Fibroblast of upper back skin (primary cell): ENCODE results near the gene FCHSD2.

Source experiments
- DNase-seq: peaks from one replicate; pipeline ENCODE4 v3.0.0-alpha.2; 2013

The FCHSD2 gene

GRCh38 chr11:73171436-73172161 lies 29.5 kb upstream of the FCHSD2 start:
- no peak for DNase-seq

GRCh38 chr11:73170140-73170539 lies 28.0 kb upstream of the FCHSD2 start:
- no peak for DNase-seq

GRCh38 chr11:73168925-73169579 lies 26.9 kb upstream of the FCHSD2 start:
- no peak for DNase-seq

- no peak for DNase-seq
Measured at GRCh38 chr11:73167363-73167954, 25.3 kb upstream of the FCHSD2 start.

DNA sequence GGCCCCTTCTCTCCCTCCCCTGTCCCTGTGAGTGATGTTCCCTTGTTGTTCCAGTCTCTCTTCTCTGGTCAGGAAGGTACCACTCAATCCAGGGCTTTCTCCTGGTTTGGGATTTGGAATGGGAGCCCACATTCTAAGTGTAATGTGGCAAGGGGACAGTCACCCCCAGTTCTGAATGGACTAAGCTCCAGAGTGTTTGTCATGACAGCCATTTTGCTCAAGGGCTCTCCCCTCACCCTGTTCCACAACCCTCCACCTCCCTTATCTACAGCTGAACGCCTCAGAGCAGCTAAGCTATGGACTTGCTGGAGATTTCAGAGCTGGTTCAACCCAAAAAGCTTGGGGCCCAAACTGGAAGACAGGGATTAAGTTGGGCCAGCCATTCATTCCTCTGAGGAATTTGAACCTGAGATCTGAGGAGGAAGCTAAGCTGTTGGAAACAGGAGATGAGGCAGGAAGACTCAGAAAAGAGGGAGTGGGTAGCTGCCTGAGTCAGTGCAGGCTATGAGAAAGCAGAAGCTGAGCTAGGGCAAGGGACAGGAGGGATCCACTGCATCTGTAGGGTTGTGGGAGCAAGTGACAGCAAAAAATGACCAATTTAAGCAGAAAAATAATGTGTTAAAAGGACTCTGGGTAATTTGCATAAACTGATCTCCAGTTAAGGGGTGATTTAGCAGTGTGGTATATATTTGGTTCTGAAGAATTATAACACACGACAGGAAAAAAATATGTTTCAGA lies 22.9 kb upstream of the FCHSD2 start:
- no peak for DNase-seq

GRCh38 chr11:73163638-73164174 lies 21.6 kb upstream of the FCHSD2 start:
- DNase-seq = no peak

- DNase-seq = no peak
Measured at GRCh38 chr11:73162196-73162740, 20.1 kb upstream of the FCHSD2 start.

- no peak for DNase-seq
Measured at GRCh38 chr11:73160005-73160760, 18.1 kb upstream of the FCHSD2 start.

DNA sequence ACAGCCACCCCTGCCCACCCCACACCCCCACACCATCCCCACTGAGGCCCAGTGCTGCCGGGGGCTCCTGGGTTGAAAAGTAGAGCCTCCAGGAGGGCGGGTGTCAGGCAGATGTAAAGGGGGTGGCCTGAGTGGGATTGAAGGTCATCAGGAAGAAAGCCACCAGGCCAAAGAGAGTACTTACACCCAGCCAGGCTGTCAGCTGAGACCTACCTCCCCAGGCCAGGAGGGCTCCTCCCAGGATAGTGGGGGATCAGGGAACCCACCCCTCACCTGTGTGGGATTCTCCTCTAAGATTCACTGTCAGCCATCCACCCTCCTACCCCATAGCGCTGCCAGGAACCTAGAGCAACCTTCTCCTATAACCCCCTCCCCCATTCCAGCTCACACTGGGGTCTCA lies 17.2 kb upstream of the FCHSD2 start:
- DNase-seq = no peak

DNA sequence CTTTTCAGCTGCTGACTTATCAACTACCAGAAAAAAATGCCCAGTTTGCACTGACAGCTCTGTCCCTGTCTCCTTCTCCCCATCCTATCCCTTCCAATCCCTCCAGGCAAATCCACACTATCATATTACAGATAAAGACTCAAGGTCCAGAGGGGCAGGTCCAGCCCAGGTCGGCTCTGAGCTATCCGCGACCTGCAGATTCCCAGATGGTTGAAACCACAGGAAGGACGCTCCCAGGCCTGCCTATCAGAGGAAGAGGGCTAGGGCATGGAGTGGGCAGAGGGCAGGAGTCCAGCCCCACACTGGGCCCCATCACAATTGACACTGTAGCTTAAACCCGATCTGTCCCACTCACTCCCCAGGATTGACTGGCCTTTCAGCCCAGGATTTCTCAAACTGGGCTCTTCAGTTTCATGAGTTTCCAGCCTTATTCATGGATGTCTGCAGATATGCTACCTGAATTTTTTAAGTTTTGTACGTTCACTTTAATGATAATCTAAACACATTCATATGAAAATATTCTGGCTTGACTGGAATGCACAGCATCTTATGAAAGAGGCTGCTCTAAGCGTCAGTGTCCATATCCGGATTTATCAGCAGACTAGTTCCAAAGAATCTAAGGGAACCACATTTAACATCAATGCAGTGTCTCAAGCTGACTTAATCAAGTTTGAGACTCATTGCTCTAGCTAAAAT lies 16.4 kb upstream of the FCHSD2 start:
- DNase-seq = peak; percentile 38

DNA sequence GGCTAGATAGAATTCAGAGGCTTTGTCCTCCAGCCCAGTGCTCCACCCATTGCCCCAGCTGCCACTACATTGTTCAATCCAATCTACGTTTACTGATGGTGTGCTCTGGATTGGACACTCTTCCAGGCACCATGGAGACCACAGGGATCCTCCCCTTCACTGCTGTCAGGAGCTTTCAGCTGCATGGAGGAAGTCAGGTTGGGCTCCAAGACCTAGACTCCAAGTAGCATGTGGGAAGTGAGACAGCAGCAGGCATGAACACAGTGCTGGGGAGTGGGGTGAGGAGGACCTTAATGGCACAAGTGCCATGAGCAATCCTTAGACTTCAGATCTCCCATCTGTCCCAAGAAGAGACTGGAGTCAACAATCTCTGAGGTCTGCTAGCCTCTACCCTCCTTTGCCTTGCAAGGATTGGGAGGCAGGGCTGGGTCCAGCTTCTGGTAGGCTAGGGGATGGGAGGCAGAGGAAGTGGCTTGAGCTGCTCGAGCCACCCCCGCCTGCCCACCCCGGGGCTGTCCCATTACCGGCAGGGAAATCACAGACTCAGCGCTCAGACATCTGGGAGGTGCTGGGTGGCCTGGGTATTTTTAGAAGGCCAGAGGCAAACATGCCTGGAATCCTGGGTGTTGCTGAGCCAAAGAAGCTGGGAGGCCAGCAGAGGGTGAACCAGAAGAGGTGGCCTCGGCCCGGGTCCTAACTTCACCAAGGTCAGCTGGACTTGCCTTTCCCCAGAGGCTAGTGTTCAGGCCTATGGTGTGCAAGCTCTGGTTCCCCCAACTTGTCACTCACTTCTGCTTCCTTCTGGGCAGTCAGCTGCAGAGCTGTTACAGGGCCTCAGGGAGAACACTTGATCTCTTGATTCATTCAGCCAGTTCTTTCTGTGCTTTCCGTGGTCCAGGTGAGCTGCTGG lies 15.2 kb upstream of the FCHSD2 start:
- peak; percentile 70 for DNase-seq

GRCh38 chr11:73156686-73157085 lies 14.6 kb upstream of the FCHSD2 start:
- DNase-seq = no peak

GRCh38 chr11:73156114-73156513 lies 14.0 kb upstream of the FCHSD2 start:
- DNase-seq = no peak

- DNase-seq = no peak
Measured at GRCh38 chr11:73155102-73155501, 13.0 kb upstream of the FCHSD2 start.

DNA sequence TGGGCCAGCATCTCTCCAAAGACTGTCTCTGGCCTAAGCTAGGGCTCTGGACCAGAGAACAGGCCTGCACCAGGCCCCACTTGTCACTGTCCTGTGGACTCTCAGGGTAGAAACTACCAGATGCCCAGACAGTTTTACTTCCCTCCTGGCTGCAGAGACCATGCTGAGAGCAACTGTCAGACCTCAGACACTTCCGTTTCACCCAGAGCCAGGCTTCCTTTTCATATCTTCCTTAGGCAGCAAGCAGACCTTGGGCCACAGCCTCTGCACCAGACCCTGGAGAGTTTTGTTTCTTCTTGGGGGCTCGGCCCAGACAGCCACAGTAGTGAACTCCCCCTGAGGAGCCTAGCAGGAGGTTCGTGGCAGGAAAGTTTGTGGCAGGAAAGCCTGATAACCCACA lies 12.1 kb upstream of the FCHSD2 start:
- DNase-seq = no peak

GRCh38 chr11:73152861-73153483 lies 10.9 kb upstream of the FCHSD2 start:
- DNase-seq = no peak

DNA sequence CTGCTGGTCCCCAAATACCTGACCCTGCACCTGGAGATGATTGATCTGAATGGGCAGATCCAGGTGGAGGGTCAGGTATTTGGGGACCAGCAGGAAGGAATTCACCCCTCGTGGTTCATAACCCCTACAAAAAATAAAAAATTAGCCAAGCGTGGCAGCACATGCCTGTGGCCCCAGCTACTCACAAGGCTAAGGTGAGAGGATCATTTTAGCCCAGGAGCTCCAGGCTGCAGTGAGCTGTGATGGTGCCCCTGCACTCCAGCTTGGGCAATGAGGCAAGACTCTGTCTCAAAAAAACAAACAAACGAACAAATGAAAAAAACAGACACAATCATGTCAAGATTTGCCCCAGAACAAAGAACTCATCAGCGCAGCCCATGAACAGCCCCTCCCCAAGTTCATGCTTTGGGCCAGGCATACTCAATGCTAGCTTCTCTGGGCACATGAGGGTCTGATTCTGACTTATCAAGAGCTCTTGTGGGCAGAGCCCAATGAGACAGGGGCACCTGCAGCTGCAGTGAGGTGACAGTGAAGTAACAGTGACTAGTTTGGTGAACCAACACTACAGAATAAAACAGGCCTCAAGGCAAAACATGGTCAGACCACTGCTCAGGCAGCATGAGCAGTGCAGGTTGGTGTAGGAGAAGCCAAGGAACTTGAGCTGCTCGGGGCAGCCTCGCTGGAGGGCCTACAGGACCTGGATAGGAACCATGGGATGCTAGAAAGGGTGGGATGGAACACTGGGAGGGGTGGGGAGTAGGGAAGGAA lies 10.2 kb upstream of the FCHSD2 start:
- DNase-seq = no peak

DNA sequence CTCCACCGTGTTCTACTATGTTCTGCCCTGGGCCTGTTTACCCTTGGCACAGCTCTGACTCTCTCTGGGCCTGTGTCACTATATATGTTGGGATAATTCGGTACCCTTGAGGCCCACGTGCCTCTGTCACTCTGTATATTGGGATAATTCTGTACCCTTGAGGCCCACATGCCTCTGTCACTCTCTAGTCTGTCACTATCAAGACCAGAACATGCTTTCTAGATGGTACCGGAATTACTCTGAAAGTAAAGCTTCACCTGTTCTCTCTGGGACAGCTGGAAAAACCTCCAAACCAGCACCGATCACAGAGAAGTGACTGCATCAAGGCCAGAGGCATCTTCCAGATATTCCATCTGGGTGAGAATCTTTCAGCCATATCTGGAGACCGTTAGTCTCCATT lies 9.3 kb upstream of the FCHSD2 start:
- DNase-seq = no peak

- DNase-seq = no peak
Measured at GRCh38 chr11:73149105-73149504, 7.0 kb upstream of the FCHSD2 start.
